ENCODE data around the gene TSPAN15. TPM values are rescaled to one million over a fixed set of nuclear protein-coding genes. Genes with fewer than 3 reads are reported as not detected.
A peak's percentile ranks its signal among the peaks of the same experiment; 100 is the strongest.

Gene TSPAN15
- total RNA-seq (2014; rRNA removed) (186 and 212 TPM in 2 replicates), Bru-seq, nascent RNA (percentile 95 among the genes with signal in this experiment), BruChase-seq, experiment 1, labeled RNA remaining after a 6-hour chase (percentile 88 among the genes with signal in this experiment), BruChase-seq, experiment 2, labeled RNA remaining after a 2-hour chase (percentile 95 among the genes with signal in this experiment)
- long read RNA-seq, transcript TSPAN15-201 (8 exons, 1,698 nt), result major isoform, 314 of 447 reads
- long read RNA-seq, partial matches to known transcripts, result 15 of 447 reads
- long read RNA-seq, other reads (novel, unspliced or antisense), result 117 of 447 reads

GRCh38 chr10:69451209-69451783 is at the start of gene TSPAN15:
Gene TSPAN15 (plus strand): TSS chr10:69451465. CDS start chr10:69451595, 130 bp downstream.
- peak within 1 kb of the TSS; percentile 91 for H3K4me2 ChIP-seq (ENCODE audit: low read length)
- DNase-seq, result peak; percentile 99
- peaks cover 21% of the 10 kb centered on the region for H3F3A ChIP-seq (ENCODE audit: low read length, unreplicated experiment)
- peak within 1 kb of the TSS; percentile 83 for H3K9ac ChIP-seq (ENCODE audit: low read length)
- H3K9me2 ChIP-seq (replicated peaks; ENCODE audit: low read length), result no peaks in the 10 kb centered on the region
- H4K20me1 ChIP-seq (ENCODE audit: low read length), result no peaks in the 10 kb centered on the region
- H3K4me3 ChIP-seq (ENCODE audit: low read length), result peak within 1 kb of the TSS; percentile 80
- peaks cover 86% of the 10 kb centered on the region for H3K4me1 ChIP-seq (ENCODE audit: insufficient read depth, low read length)
- H3K9me3 ChIP-seq (ENCODE audit: low read length), result no peaks in the 10 kb centered on the region
- CTCF ChIA-PET, result interaction anchor here (0.6 kb wide), 1 partner anchor 65 kb away, joined by 3 read pairs; no protein-coding TSS in a partner anchor
- intact Hi-C loops (cut with micrococcal nuclease), result loop anchor here (1.0 to 2.0 kb wide), 2 partner anchors 24 kb away; no protein-coding TSS in a partner anchor
- POLR2A ChIA-PET (ENCODE audit: unreplicated experiment), result interaction anchor here (0.6 to 1.2 kb wide), 3 partner anchors 11 to 64 kb away, joined by 3 to 5 read pairs (median 4); no protein-coding TSS in a partner anchor
- peak within 1 kb of the TSS; percentile 89 for H3K27ac ChIP-seq (ENCODE audit: low read length)
- peaks cover 50% of the 10 kb centered on the region for H3K79me2 ChIP-seq (ENCODE audit: low read length)
- no peak for TF ChIP-seq CTCF (conservative IDR thresholded peaks at IDR 0.05; ENCODE audit: low read depth, low read length)
- TF ChIP-seq EZH2phosphoT487 (IDR thresholded peaks at IDR 0.05; ENCODE audit: borderline replicate concordance, low read length), result no peak
- TF ChIP-seq EZH2 (IDR thresholded peaks at IDR 0.05; ENCODE audit: low read length, unreplicated experiment), result no peak
- H3K36me3 ChIP-seq (ENCODE audit: low read depth, low read length), result peaks cover 1% of the 10 kb centered on the region
- no peaks in the 10 kb centered on the region for H3K27me3 ChIP-seq (ENCODE audit: low read length)
- ATAC-seq, result peak; percentile 54
- peak within 1 kb of the TSS; percentile 80 for H2AFZ ChIP-seq (ENCODE audit: low read length)
- BruUV-seq (replicated peaks), result no TSS peak

DNA sequence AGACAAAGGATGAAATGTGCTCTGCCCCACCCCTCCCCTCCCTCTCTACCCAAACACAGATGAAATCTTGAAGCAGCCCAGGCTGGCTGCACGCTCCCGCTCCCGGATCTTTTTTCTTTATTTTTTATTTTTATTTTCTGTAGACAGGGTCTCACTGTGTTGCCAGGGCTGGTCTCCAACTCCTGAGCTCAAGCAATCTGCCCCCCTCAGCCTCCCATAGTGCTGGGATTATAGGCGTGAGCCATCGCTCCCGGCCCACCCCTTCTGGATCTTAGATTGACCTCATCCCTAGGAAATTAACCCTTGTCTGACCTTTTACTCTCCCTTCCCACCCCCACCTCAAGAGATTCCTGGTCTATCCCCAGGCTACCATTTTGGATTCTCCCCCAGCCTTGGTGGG is 48.9 kb upstream of the TSPAN15 start:
- ATAC-seq (no peak), DNase-seq (no peak)
- H3K4me2 ChIP-seq (ENCODE audit: low read length), result no peak overlapping the region
- ChIA-PET CTCF (no interaction called here), POLR2A (ENCODE audit: unreplicated experiment) (no interaction called here)
- no peaks in the 10 kb centered on the region for H3K27me3 ChIP-seq (ENCODE audit: low read length)
- H3K9me3 ChIP-seq (ENCODE audit: low read length), result no peaks in the 10 kb centered on the region
- H3K9me2 ChIP-seq (replicated peaks; ENCODE audit: low read length), result no peaks in the 10 kb centered on the region
- peaks cover 45% of the 10 kb centered on the region for H3K36me3 ChIP-seq (ENCODE audit: low read depth, low read length)
- H3K9ac ChIP-seq (ENCODE audit: low read length), result no peak overlapping the region
- peaks cover 17% of the 10 kb centered on the region; the same call in 1 of the 2 replicates for H3K4me1 ChIP-seq (ENCODE audit: insufficient read depth, low read length)
- no peaks in the 10 kb centered on the region for H3K79me2 ChIP-seq (ENCODE audit: low read length)
- no TSS peak for BruUV-seq (replicated peaks)
- no peak overlapping the region for H3K27ac ChIP-seq (ENCODE audit: low read length)
- intact Hi-C loops (cut with micrococcal nuclease), result no loop called here
- H2AFZ ChIP-seq (ENCODE audit: low read length), result no peak overlapping the region
- H3K4me3 ChIP-seq (ENCODE audit: low read length), result no peak overlapping the region
- no peaks in the 10 kb centered on the region for H4K20me1 ChIP-seq (ENCODE audit: low read length)
- TF ChIP-seq EZH2 (IDR thresholded peaks at IDR 0.05; ENCODE audit: low read length, unreplicated experiment) (no peak), EZH2phosphoT487 (IDR thresholded peaks at IDR 0.05; ENCODE audit: borderline replicate concordance, low read length) (no peak), CTCF (conservative IDR thresholded peaks at IDR 0.05; ENCODE audit: low read depth, low read length) (no peak)
- no peaks in the 10 kb centered on the region for H3F3A ChIP-seq (ENCODE audit: low read length, unreplicated experiment)

DNA sequence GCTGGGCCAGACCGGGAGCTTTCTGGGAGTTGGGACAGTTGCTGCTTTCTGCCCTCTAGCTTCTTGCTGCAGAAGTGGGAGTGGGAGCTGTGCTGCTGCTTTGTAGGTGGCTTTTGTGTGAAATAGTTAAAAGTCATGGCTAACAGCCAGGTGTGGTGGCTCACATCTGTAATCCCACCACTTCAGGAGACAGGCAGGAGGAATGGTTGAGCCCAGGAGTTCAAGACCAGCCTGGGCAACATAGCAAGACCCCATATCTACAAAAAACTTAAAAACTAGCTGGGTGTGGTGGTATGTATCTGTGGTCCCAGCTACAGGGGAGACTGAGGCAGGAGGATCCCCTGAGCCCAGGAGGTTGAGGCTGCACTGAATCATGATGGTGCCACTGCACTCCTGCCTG is 48.2 kb upstream of the TSPAN15 start:
- Histone ChIP-seq H3K4me1 (ENCODE audit: insufficient read depth, low read length) (peaks cover 19% of the 10 kb centered on the region), H3K27ac (ENCODE audit: low read length) (no peak overlapping the region), H2AFZ (ENCODE audit: low read length) (no peak overlapping the region), H3K9me3 (ENCODE audit: low read length) (no peaks in the 10 kb centered on the region), H3K27me3 (ENCODE audit: low read length) (no peaks in the 10 kb centered on the region), H4K20me1 (ENCODE audit: low read length) (no peaks in the 10 kb centered on the region), H3F3A (ENCODE audit: low read length, unreplicated experiment) (no peaks in the 10 kb centered on the region), H3K36me3 (ENCODE audit: low read depth, low read length) (peaks cover 42% of the 10 kb centered on the region), H3K9me2 (replicated peaks; ENCODE audit: low read length) (no peaks in the 10 kb centered on the region), H3K9ac (ENCODE audit: low read length) (no peak overlapping the region), H3K79me2 (ENCODE audit: low read length) (no peaks in the 10 kb centered on the region), H3K4me2 (ENCODE audit: low read length) (no peak overlapping the region), H3K4me3 (ENCODE audit: low read length) (no peak overlapping the region)
- no peak for DNase-seq
- no peak for TF ChIP-seq EZH2phosphoT487 (IDR thresholded peaks at IDR 0.05; ENCODE audit: borderline replicate concordance, low read length)
- no peak for TF ChIP-seq EZH2 (IDR thresholded peaks at IDR 0.05; ENCODE audit: low read length, unreplicated experiment)
- TF ChIP-seq CTCF (conservative IDR thresholded peaks at IDR 0.05; ENCODE audit: low read depth, low read length), result no peak
- CTCF ChIA-PET, result no interaction called here
- POLR2A ChIA-PET (ENCODE audit: unreplicated experiment), result no interaction called here
- BruUV-seq (replicated peaks), result no TSS peak
- no peak for ATAC-seq
- intact Hi-C loops (cut with micrococcal nuclease), result no loop called here

Data from PC-3 (cell line).